Right lobe of liver (tissue), 4 donors: ENCODE data around the gene HAUS8.

Source experiments
- POLR2A ChIP-seq: fragments of 450-650 bp; IDR thresholded peaks from one replicate; pipeline ENCODE4 v1.6.1; 2017; ENCODE audit warnings: antibody characterized with exemption, mild to moderate bottlenecking
- TF ChIP-seq, protein P1 (sequence below), 4 donors: fragments of 200-600 bp in 3 of 4; fragments of 450-650 bp in 1 of 4; IDR thresholded peaks; one replicate each; pipeline versions ENCODE4 v1.5.1 to v1.8.0; 2016 to 2022; ENCODE audit warnings: antibody characterized with exemption in 4 of 4, mild to moderate bottlenecking in 2 of 4
- donor health status: DM: no; HTN: no; CAD: no.
- donor health status: DM: no; HTN: no; CAD: no.
- donor health status: DM: no; HTN: yes; CAD: no.

- TF ChIP-seq, protein P1, sequence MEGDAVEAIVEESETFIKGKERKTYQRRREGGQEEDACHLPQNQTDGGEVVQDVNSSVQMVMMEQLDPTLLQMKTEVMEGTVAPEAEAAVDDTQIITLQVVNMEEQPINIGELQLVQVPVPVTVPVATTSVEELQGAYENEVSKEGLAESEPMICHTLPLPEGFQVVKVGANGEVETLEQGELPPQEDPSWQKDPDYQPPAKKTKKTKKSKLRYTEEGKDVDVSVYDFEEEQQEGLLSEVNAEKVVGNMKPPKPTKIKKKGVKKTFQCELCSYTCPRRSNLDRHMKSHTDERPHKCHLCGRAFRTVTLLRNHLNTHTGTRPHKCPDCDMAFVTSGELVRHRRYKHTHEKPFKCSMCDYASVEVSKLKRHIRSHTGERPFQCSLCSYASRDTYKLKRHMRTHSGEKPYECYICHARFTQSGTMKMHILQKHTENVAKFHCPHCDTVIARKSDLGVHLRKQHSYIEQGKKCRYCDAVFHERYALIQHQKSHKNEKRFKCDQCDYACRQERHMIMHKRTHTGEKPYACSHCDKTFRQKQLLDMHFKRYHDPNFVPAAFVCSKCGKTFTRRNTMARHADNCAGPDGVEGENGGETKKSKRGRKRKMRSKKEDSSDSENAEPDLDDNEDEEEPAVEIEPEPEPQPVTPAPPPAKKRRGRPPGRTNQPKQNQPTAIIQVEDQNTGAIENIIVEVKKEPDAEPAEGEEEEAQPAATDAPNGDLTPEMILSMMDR (IDR thresholded peaks at IDR 0.05), result no peak
- TF ChIP-seq POLR2A, result no peak
Measured at GRCh38 chr19:17104679-17105078, 29.4 kb upstream of the HAUS8 start.
